Measurements from ENCODE around the gene RAB4A.

- TF ChIP-seq GATA2 (IDR thresholded peaks at IDR 0.05; ENCODE audit: low read depth, low read length) (no peak), GATA3 (IDR thresholded peaks at IDR 0.05; ENCODE audit: low read depth, low read length) (no peak)
Observed at GRCh38 chr1:229226796-229227195, 44.1 kb upstream of the RAB4A start.
